H1 (cell line): ENCODE data around the gene DAP. TPM values are rescaled to one million over a fixed set of nuclear protein-coding genes. Genes with fewer than 3 reads are reported as not detected.

Experiments
- CTCF ChIA-PET: fragments of 300-600 bp; sonication (Branson Sonifier 250); formaldehyde crosslinking; loops from one replicate; lab custom pipeline; 2021; ENCODE audit not compliant: partially characterized antibody; lab: Charles Lee
- POLR2A ChIA-PET: fragments of 300-600 bp; sonication (Branson Sonifier 250); formaldehyde crosslinking; loops from one replicate; lab custom pipeline; 2021; ENCODE audit warnings: inconsistent platforms; ENCODE audit not compliant: partially characterized antibody; lab: Charles Lee
- DNase-seq, 2 experiments: peaks; one replicate each; pipeline versions ENCODE4 v3.0.0 to v3.0.0-alpha.2; 2010 to 2022; ENCODE audit warnings: low spot score in 2 of 2, low read depth in 1 of 2, mixed read lengths in 1 of 2
- FAIRE-seq: peaks from 2 replicates; lab custom pipeline; 2011; peaks lifted over from hg19 to GRCh38; lab: Jason Lieb, UNC
- H2AFZ ChIP-seq: 2 replicates; pipeline ENCODE4 v1.8.1; 2012; ENCODE audit warnings: low read length, inconsistent platforms
- H2AK5ac ChIP-seq: 2 replicates; pipeline ENCODE4 v1.6.1; 2013; ENCODE audit warnings: low read depth, low read length
- H2BK120ac ChIP-seq: replicated peaks from 2 replicates; pipeline ENCODE3; 2013; ENCODE audit warnings: low read depth, low read length, inconsistent platforms
- H2BK12ac ChIP-seq: 2 replicates; pipeline ENCODE4 v1.6.1; 2013; ENCODE audit warnings: low read depth, low read length
- H2BK15ac ChIP-seq: 2 replicates; pipeline ENCODE4 v1.6.1; 2013; ENCODE audit warnings: low read length
- H2BK20ac ChIP-seq: 2 replicates; pipeline ENCODE4 v1.6.1; 2013; ENCODE audit warnings: low read length
- H2BK5ac ChIP-seq: 2 replicates; pipeline ENCODE4 v1.6.1; 2013; ENCODE audit warnings: low read depth, low read length
- H3K14ac ChIP-seq: 2 replicates; pipeline ENCODE4 v1.6.1; 2013; ENCODE audit warnings: inconsistent platforms; ENCODE audit not compliant: insufficient read length
- H3K18ac ChIP-seq: 2 replicates; pipeline ENCODE4 v1.6.1; 2013; ENCODE audit warnings: low read length; ENCODE audit errors: extremely low read depth
- H3K23ac ChIP-seq: 2 replicates; pipeline ENCODE4 v1.6.1; 2013; ENCODE audit warnings: inconsistent platforms; ENCODE audit not compliant: insufficient read length
- H3K23me2 ChIP-seq: 2 replicates; pipeline ENCODE4 v1.6.1; 2013; ENCODE audit warnings: low read depth, low read length
- H3K27ac ChIP-seq: 2 replicates; pipeline ENCODE4 v1.6.1; 2011; ENCODE audit warnings: low read depth, low read length, inconsistent platforms
- H3K27me3 ChIP-seq, 4 experiments: replicated peaks in 1 of 4; 1 replicate in 1 of 4; 2 replicates in 3 of 4; pipeline versions ENCODE4 v1.6.1 to v1.8.1; 2011 to 2013; ENCODE audit warnings: low read length in 3 of 4, mild to moderate bottlenecking in 3 of 4, inconsistent platforms in 2 of 4, mixed read lengths in 2 of 4, moderate library complexity in 1 of 4; ENCODE audit not compliant: control insufficient read depth in 3 of 4, insufficient read depth in 3 of 4; ENCODE audit errors: extremely low read depth in 1 of 4
- H3K36me3 ChIP-seq, 4 experiments: 2 replicates each; pipeline versions ENCODE4 v1.6.1 to v1.8.1; 2011 to 2013; ENCODE audit warnings: mild to moderate bottlenecking in 4 of 4, low read length in 3 of 4, moderate library complexity in 2 of 4, control low read depth in 1 of 4, inconsistent platforms in 1 of 4; ENCODE audit not compliant: insufficient read depth in 4 of 4, control insufficient read depth in 2 of 4
- H3K4ac ChIP-seq: replicated peaks from 2 replicates; pipeline ENCODE3; 2013; ENCODE audit warnings: low read length, low read depth, mixed read lengths, inconsistent platforms; ENCODE audit not compliant: insufficient read length
- H3K4me1 ChIP-seq, 4 experiments: replicated peaks in 1 of 4; 1 replicate in 1 of 4; 2 replicates in 3 of 4; pipeline versions ENCODE4 v1.6.1 to v1.8.1; 2011 to 2013; ENCODE audit warnings: low read length in 3 of 4, inconsistent platforms in 2 of 4, mixed read lengths in 1 of 4; ENCODE audit not compliant: insufficient read depth in 4 of 4, control insufficient read depth in 3 of 4
- H3K4me2 ChIP-seq, 2 experiments: 2 replicates each; pipeline versions ENCODE4 v1.6.1 to v1.8.1; 2011 to 2013; ENCODE audit warnings: low read depth in 2 of 2, low read length in 2 of 2, control low read depth in 1 of 2, inconsistent platforms in 1 of 2, mild to moderate bottlenecking in 1 of 2; ENCODE audit not compliant: insufficient read depth in 1 of 2
- H3K4me3 ChIP-seq, 4 experiments: fragments of 200-600, 300-600 bp in 1 of 4; sonication (generic), shearing (Covaris generic), sonication (Bioruptor Twin) in 1 of 4; 2 replicates each; pipeline versions ENCODE4 v1.5.1 to v1.8.1; 2011 to 2016; ENCODE audit warnings: low read length in 4 of 4, low read depth in 3 of 4, control low read depth in 2 of 4, inconsistent platforms in 2 of 4, mild to moderate bottlenecking in 2 of 4, mixed read lengths in 1 of 4, moderate library complexity in 1 of 4; ENCODE audit not compliant: insufficient read depth in 2 of 4; ENCODE audit errors: extremely low read depth in 1 of 4
- H3K56ac ChIP-seq: replicated peaks from 2 replicates; pipeline ENCODE3; 2013; ENCODE audit warnings: low read depth, mild to moderate bottlenecking, mixed read lengths, low read length, inconsistent platforms; ENCODE audit not compliant: insufficient read length
- H3K79me1 ChIP-seq: 2 replicates; pipeline ENCODE4 v1.6.1; 2013; ENCODE audit warnings: low read depth, low read length, control low read depth
- H3K79me2 ChIP-seq, 2 experiments: 2 replicates each; pipeline versions ENCODE4 v1.6.1 to v1.8.1; 2012 to 2013; ENCODE audit warnings: low read length in 2 of 2, mild to moderate bottlenecking in 2 of 2, inconsistent platforms in 1 of 2; ENCODE audit not compliant: insufficient read depth in 2 of 2, control insufficient read depth in 1 of 2
- H3K9ac ChIP-seq, 4 experiments: replicated peaks in 1 of 4; 1 replicate in 1 of 4; 2 replicates in 3 of 4; pipeline versions ENCODE4 v1.6.1 to v1.8.1; 2011 to 2013; ENCODE audit warnings: low read depth in 3 of 4, low read length in 3 of 4, control low read depth in 2 of 4, mild to moderate bottlenecking in 2 of 4, moderate library complexity in 2 of 4, inconsistent platforms in 1 of 4; ENCODE audit errors: extremely low read depth in 1 of 4
- H3K9me3 ChIP-seq, 2 experiments: 2 replicates each; pipeline versions ENCODE4 v1.6.1 to v1.8.1; 2012 to 2013; ENCODE audit warnings: mild to moderate bottlenecking in 2 of 2, moderate library complexity in 2 of 2, control low read depth in 1 of 2, inconsistent platforms in 1 of 2, low read depth in 1 of 2, low read length in 1 of 2, mixed read lengths in 1 of 2; ENCODE audit not compliant: insufficient read depth in 2 of 2
- H4K20me1 ChIP-seq, 2 experiments: replicated peaks in 1 of 2; 2 replicates each; pipeline versions ENCODE3 to v1.8.1; 2011 to 2013; ENCODE audit warnings: inconsistent platforms in 2 of 2, low read length in 2 of 2, mild to moderate bottlenecking in 1 of 2; ENCODE audit not compliant: insufficient read depth in 2 of 2, control insufficient read depth in 1 of 2
- H4K5ac ChIP-seq: 2 replicates; pipeline ENCODE4 v1.6.1; 2013; ENCODE audit warnings: low read length, low read depth, mixed read lengths, inconsistent platforms; ENCODE audit not compliant: insufficient read length
- H4K8ac ChIP-seq: 2 replicates; pipeline ENCODE4 v1.8.0; 2013; ENCODE audit warnings: mild to moderate bottlenecking, moderate library complexity, low read length, inconsistent platforms; ENCODE audit not compliant: insufficient read depth; ENCODE audit errors: extremely low read depth
- H4K91ac ChIP-seq: replicated peaks from 2 replicates; pipeline ENCODE3; 2013; ENCODE audit warnings: low read length, mixed read lengths, inconsistent platforms; ENCODE audit not compliant: insufficient read length
- ATF3 ChIP-seq: IDR thresholded peaks from 2 replicates; pipeline ENCODE4 v1.6.1; 2011; ENCODE audit warnings: low read depth, mild to moderate bottlenecking, low read length; ENCODE audit not compliant: insufficient read depth
- BCL11A ChIP-seq, 2 experiments: IDR thresholded peaks; one replicate each; pipeline ENCODE4 v1.6.1; 2011; ENCODE audit warnings: low read depth in 2 of 2, low read length in 2 of 2, mild to moderate bottlenecking in 2 of 2
- CBX5 ChIP-seq: fragments of 300-800, 300-1000 bp; sonication (generic); IDR thresholded peaks from 2 replicates; pipeline ENCODE4 v1.7.1; 2016; ENCODE audit warnings: antibody characterized with exemption, low read length, low read depth
- E2F6 ChIP-seq: IDR thresholded peaks from 2 replicates; pipeline ENCODE4 v1.6.1; 2012; ENCODE audit warnings: inconsistent platforms
- GTF2F1 ChIP-seq: IDR thresholded peaks from 2 replicates; pipeline ENCODE4 v1.6.1; 2012; ENCODE audit warnings: low read depth, low read length, improper control_type of control experiment, borderline replicate concordance
- JUN ChIP-seq: IDR thresholded peaks from 2 replicates; pipeline ENCODE4 v1.6.1; 2011; ENCODE audit warnings: low read depth, mild to moderate bottlenecking, improper control_type of control experiment, low read length
- MAFK ChIP-seq: IDR thresholded peaks from 2 replicates; pipeline ENCODE4 v1.6.1; 2012; ENCODE audit warnings: low read depth, mild to moderate bottlenecking, improper control_type of control experiment, low read length
- POU5F1 ChIP-seq: IDR thresholded peaks from 2 replicates; pipeline ENCODE4 v1.6.1; 2011; ENCODE audit warnings: low read depth, mild to moderate bottlenecking, low read length, moderate library complexity
- SRF ChIP-seq: IDR thresholded peaks from 2 replicates; pipeline ENCODE4 v1.6.1; 2011; ENCODE audit warnings: mild to moderate bottlenecking, low read depth, low read length, moderate library complexity
- YY1 ChIP-seq: IDR thresholded peaks from 2 replicates; pipeline ENCODE4 v1.6.1; 2011; ENCODE audit warnings: low read depth, mild to moderate bottlenecking, low read length
- WGBS, 2 experiments: shearing (Covaris generic) in 1 of 2; methylation state at CpG; one replicate each; pipeline versions ENCODE4 v1.1.6 to v1.1.7; 2013 to 2015; ENCODE audit warnings: low lambda C conversion rate in 2 of 2, mixed read lengths in 2 of 2, inconsistent platforms in 1 of 2, low coverage in 1 of 2, missing lambda C conversion rate in 1 of 2; ENCODE audit not compliant: insufficient replicate concordance in 2 of 2, insufficient coverage in 1 of 2, insufficient read length in 1 of 2; ENCODE audit errors: extremely low coverage in 1 of 2, missing lambda C conversion rate in 1 of 2; 5-methylcytosine and 5-hydroxymethylcytosine counted together
- polyA plus RNA-seq, 7 experiments: library from polyadenylated mRNA; depleted of rRNA in 3 of 7; stranded (reverse) in 5 of 7; unstranded in 2 of 7; fragments of >200 nt in 5 of 7; fragments of 200-250 nt in 2 of 7; gene quantifications; 1 replicate in 5 of 7; 2 replicates in 1 of 7; 4 replicates in 1 of 7; pipeline versions ENCODE4 v1.2.1 to v1.2.3, GENCODE V29; 2011 to 2013; ENCODE audit warnings: missing spikeins in 2 of 7, mixed read lengths in 2 of 7
- total RNA-seq: library from RNA; stranded (reverse); fragmentation: NEBNext Ultra II Directional; extraction: Animal tissue kit (Norgen Biotek cat#: 25700); gene quantifications from 2 replicates; pipeline ENCODE4 v1.2.1, GENCODE V29; 2021

Gene DAP
- total and polyA plus RNA-seq, 2 of the 8 experiments (the other 6 are each of a cell fraction or from before 2014, with no cell fraction given), result 26.2 to 44.4 TPM

GRCh38 chr5:10808347-10809226 is 47.6 kb upstream of the DAP start:
- ChIA-PET CTCF (interaction anchor here (0.8 to 1.5 kb wide), 2 partner anchors 18 to 119 kb away, joined by 3 to 6 read pairs; no protein-coding TSS in a partner anchor), POLR2A (no interaction called here)
- H3K27me3 ChIP-seq, result no peaks in the 10 kb centered on the region
- no peak overlapping the region for H2BK15ac ChIP-seq
- H4K5ac ChIP-seq, result no peak overlapping the region
- H3K36me3 ChIP-seq, result no peaks in the 10 kb centered on the region
- H3K79me2 ChIP-seq, result no peaks in the 10 kb centered on the region
- no peak overlapping the region for H2BK12ac ChIP-seq
- no peak overlapping the region for H3K27ac ChIP-seq
- DNase-seq (no peak), FAIRE-seq (no peak)
- H3K56ac ChIP-seq, result no peak overlapping the region
- H3K23ac ChIP-seq, result no peak overlapping the region
- no peak overlapping the region for H3K4ac ChIP-seq
- H2AK5ac ChIP-seq, result no peak overlapping the region
- H3K79me1 ChIP-seq, result no peaks in the 10 kb centered on the region
- no peak overlapping the region for H4K91ac ChIP-seq
- H2AFZ ChIP-seq, result no peak overlapping the region
- H3K4me2 ChIP-seq, result no peak overlapping the region
- WGBS, 2 experiments, result 82% methylated on average over 3 of the region's 3 CpGs; no CpG with 5 or more reads in 1 of the 2 experiments
- no peaks in the 10 kb centered on the region for H4K20me1 ChIP-seq
- no peak overlapping the region for H3K9ac ChIP-seq
- H3K14ac ChIP-seq, result no peak overlapping the region
- H3K18ac ChIP-seq, result no peak overlapping the region
- H4K8ac ChIP-seq, result no peak overlapping the region
- no peaks in the 10 kb centered on the region for H3K4me1 ChIP-seq
- H2BK20ac ChIP-seq, result no peak overlapping the region
- no peak overlapping the region for H3K4me3 ChIP-seq
- H3K9me3 ChIP-seq, result peaks cover 0 to 5% of the 10 kb centered on the region in 2 experiments; a peak in 1 of 4 replicates
- no peak overlapping the region for H2BK120ac ChIP-seq
- no peak overlapping the region for H2BK5ac ChIP-seq
- H3K23me2 ChIP-seq, result no peaks in the 10 kb centered on the region
- TF ChIP-seq CBX5 (no peak), MAFK (no peak), E2F6 (no peak), SRF (no peak), JUN (no peak), POU5F1 (no peak), GTF2F1 (no peak), ATF3 (no peak), YY1 (no peak), BCL11A (IDR thresholded peaks at IDR 0.05; ENCODE audit: low read depth in 2 of 2, low read length in 2 of 2) (no peak)
